Measurements from ENCODE around the gene B3GAT2. TPM values are rescaled to one million over a fixed set of nuclear protein-coding genes. Genes with fewer than 3 reads are reported as not detected.
"Not testable (repeated sequence)": the region's sequence is repeated elsewhere in the genome, so short reads cannot be mapped to it uniquely, and the experiment has no call there.

B3GAT2 gene
- total and polyA plus RNA-seq, 2 donors: 0.25 to 1.5 TPM

GRCh38 chr6:70954750-70955149 is 2.1 kb downstream of the B3GAT2 start:
- Histone ChIP-seq H3K36me3 (ENCODE audit: insufficient read depth) (no peaks in the 10 kb centered on the region), H3K27ac (ENCODE audit: low read depth) (no peak overlapping the region), H3K4me1 (ENCODE audit: insufficient read depth) (no peaks in the 10 kb centered on the region), H3K4me3 (ENCODE audit: low read depth, low read length) (no peak overlapping the region)
- DNase-seq (ENCODE audit: extremely low spot score): no peak
- WGBS: 22% methylated on average over 14 of the region's 14 CpGs

- Histone ChIP-seq H3K4me3 (ENCODE audit: low read depth, low read length) (no peak overlapping the region), H3K36me3 (ENCODE audit: insufficient read depth) (no peaks in the 10 kb centered on the region), H3K4me1 (ENCODE audit: insufficient read depth) (no peaks in the 10 kb centered on the region), H3K27ac (ENCODE audit: low read depth) (no peak overlapping the region)
- 43% methylated on average over 3 of the region's 3 CpGs for WGBS
- no peak for DNase-seq (ENCODE audit: extremely low spot score)
Observed at GRCh38 chr6:70954176-70954575, 2.7 kb downstream of the B3GAT2 start.

GRCh38 chr6:70952608-70953165 is 4.2 kb downstream of the B3GAT2 start:
- no peak overlapping the region for H3K4me3 ChIP-seq (ENCODE audit: low read depth, low read length)
- H3K36me3 ChIP-seq (ENCODE audit: insufficient read depth): no peaks in the 10 kb centered on the region
- H3K27ac ChIP-seq (ENCODE audit: low read depth): no peak overlapping the region
- H3K4me1 ChIP-seq (ENCODE audit: insufficient read depth): no peaks in the 10 kb centered on the region
- DNase-seq (ENCODE audit: extremely low spot score): no peak
- 51% methylated on average over 3 of the region's 3 CpGs for WGBS

- H3K27ac ChIP-seq (ENCODE audit: low read depth); H3K36me3 ChIP-seq (ENCODE audit: insufficient read depth); DNase-seq (ENCODE audit: extremely low spot score); H3K4me3 ChIP-seq (ENCODE audit: low read depth, low read length); H3K4me1 ChIP-seq (ENCODE audit: insufficient read depth): not testable (repeated sequence)
- whole genome bisulfite sequencing: 88% methylated on average over 10 of the region's 10 CpGs
Observed at GRCh38 chr6:70944321-70944720, 12.5 kb downstream of the B3GAT2 start.

GRCh38 chr6:70933853-70934252 is 23.0 kb downstream of the B3GAT2 start:
- Histone ChIP-seq H3K27ac (ENCODE audit: low read depth) (no peak overlapping the region), H3K4me3 (ENCODE audit: low read depth, low read length) (no peak overlapping the region), H3K36me3 (ENCODE audit: insufficient read depth) (no peaks in the 10 kb centered on the region), H3K4me1 (ENCODE audit: insufficient read depth) (no peaks in the 10 kb centered on the region)
- DNase-seq (ENCODE audit: extremely low spot score): no peak
- 84% methylated on average over 3 of the region's 3 CpGs for WGBS

GRCh38 chr6:70905742-70906141 is 51.1 kb downstream of the B3GAT2 start:
- Histone ChIP-seq H3K4me3 (ENCODE audit: low read depth, low read length) (no peak overlapping the region), H3K36me3 (ENCODE audit: insufficient read depth) (no peaks in the 10 kb centered on the region), H3K27ac (ENCODE audit: low read depth) (no peak overlapping the region), H3K4me1 (ENCODE audit: insufficient read depth) (no peaks in the 10 kb centered on the region)
- 73% methylated on average over 1 of the region's 1 CpG for WGBS
- DNase-seq (ENCODE audit: extremely low spot score): no peak

GRCh38 chr6:70903665-70904452 is 53.0 kb downstream of the B3GAT2 start:
- Histone ChIP-seq H3K4me1 (ENCODE audit: insufficient read depth) (no peaks in the 10 kb centered on the region), H3K27ac (ENCODE audit: low read depth) (no peak overlapping the region), H3K36me3 (ENCODE audit: insufficient read depth) (no peaks in the 10 kb centered on the region), H3K4me3 (ENCODE audit: low read depth, low read length) (no peak overlapping the region)
- 87% methylated on average over 2 of the region's 2 CpGs for WGBS
- no peak for DNase-seq (ENCODE audit: extremely low spot score)

- no peaks in the 10 kb centered on the region for H3K36me3 ChIP-seq (ENCODE audit: insufficient read depth)
- no peaks in the 10 kb centered on the region for H3K4me1 ChIP-seq (ENCODE audit: insufficient read depth)
- WGBS: 77% methylated on average over 3 of the region's 3 CpGs
- H3K27ac ChIP-seq (ENCODE audit: low read depth): no peak overlapping the region
- DNase-seq (ENCODE audit: extremely low spot score): no peak
- no peak overlapping the region for H3K4me3 ChIP-seq (ENCODE audit: low read depth, low read length)
Observed at GRCh38 chr6:70901324-70901723, 55.5 kb downstream of the B3GAT2 start.

- 64% methylated on average over 2 of the region's 2 CpGs for WGBS
- Histone ChIP-seq H3K27ac (ENCODE audit: low read depth) (no peak overlapping the region), H3K36me3 (ENCODE audit: insufficient read depth) (no peaks in the 10 kb centered on the region), H3K4me3 (ENCODE audit: low read depth, low read length) (no peak overlapping the region), H3K4me1 (ENCODE audit: insufficient read depth) (no peaks in the 10 kb centered on the region)
- DNase-seq (ENCODE audit: extremely low spot score): no peak
Observed at GRCh38 chr6:70900047-70900446, 56.8 kb downstream of the B3GAT2 start.

GRCh38 chr6:70894001-70894400 is 62.9 kb downstream of the B3GAT2 start:
- H3K27ac ChIP-seq (ENCODE audit: low read depth): no peak overlapping the region
- H3K36me3 ChIP-seq (ENCODE audit: insufficient read depth): no peaks in the 10 kb centered on the region
- WGBS: 79% methylated on average over 12 of the region's 12 CpGs
- no peak overlapping the region for H3K4me3 ChIP-seq (ENCODE audit: low read depth, low read length)
- DNase-seq (ENCODE audit: extremely low spot score): no peak
- H3K4me1 ChIP-seq (ENCODE audit: insufficient read depth): no peaks in the 10 kb centered on the region

- no peak overlapping the region for H3K27ac ChIP-seq (ENCODE audit: low read depth)
- no peaks in the 10 kb centered on the region for H3K4me1 ChIP-seq (ENCODE audit: insufficient read depth)
- no peak overlapping the region for H3K4me3 ChIP-seq (ENCODE audit: low read depth, low read length)
- no peak for DNase-seq (ENCODE audit: extremely low spot score)
- H3K36me3 ChIP-seq (ENCODE audit: insufficient read depth): no peaks in the 10 kb centered on the region
- 91% methylated on average over 7 of the region's 7 CpGs for WGBS
Observed at GRCh38 chr6:70889270-70889669, 67.6 kb downstream of the B3GAT2 start.

- 90% methylated on average over 2 of the region's 2 CpGs for WGBS
- no peak overlapping the region for H3K4me3 ChIP-seq (ENCODE audit: low read depth, low read length)
Observed at GRCh38 chr6:70886661-70887060, 70.2 kb downstream of the B3GAT2 start.

GRCh38 chr6:70886071-70886470 is 70.8 kb downstream of the B3GAT2 start:
- no peak overlapping the region for H3K4me3 ChIP-seq (ENCODE audit: low read depth, low read length)
- no peaks in the 10 kb centered on the region for H3K36me3 ChIP-seq (ENCODE audit: insufficient read depth)
- 89% methylated on average over 2 of the region's 2 CpGs for WGBS
- no peak overlapping the region for H3K27ac ChIP-seq (ENCODE audit: low read depth)
- no peak for DNase-seq (ENCODE audit: extremely low spot score)
- no peaks in the 10 kb centered on the region for H3K4me1 ChIP-seq (ENCODE audit: insufficient read depth)

More at GRCh38 chr6:70886661-70887060, 70.2 kb downstream of the B3GAT2 start:
- no peak for DNase-seq (ENCODE audit: extremely low spot score)
- Histone ChIP-seq H3K36me3 (ENCODE audit: insufficient read depth) (no peaks in the 10 kb centered on the region), H3K4me1 (ENCODE audit: insufficient read depth) (no peaks in the 10 kb centered on the region), H3K27ac (ENCODE audit: low read depth) (no peak overlapping the region)

All from urinary bladder (tissue), 4 donors.